Common myeloid progenitor, CD34-positive (primary cell): Measurements from ENCODE around the gene ELL.

Experiments used
- CTCF ChIA-PET: fragments of 350-600 bp; sonication (Branson Sonifier 250); formaldehyde crosslinking; loops from one replicate; lab custom pipeline; 2021; ENCODE audit warnings: antibody characterized with exemption; lab: Charles Lee
- POLR2A ChIA-PET: fragments of 350-600 bp; sonication (Branson Sonifier 250); formaldehyde crosslinking; loops from one replicate; lab custom pipeline; 2021; ENCODE audit warnings: antibody characterized with exemption; lab: Charles Lee
- DNase-seq, 3 donors: peaks; one replicate each; pipeline versions ENCODE4 v3.0.0 to v3.0.0-alpha.2; 2013
- H3K27ac ChIP-seq, 2 experiments: 1 replicate in 1 of 2; 2 replicates in 1 of 2; pipeline ENCODE4 v1.7.0; 2013; ENCODE audit warnings: inconsistent platforms in 2 of 2, low read length in 2 of 2, mild to moderate bottlenecking in 2 of 2, low read depth in 1 of 2, moderate library complexity in 1 of 2; ENCODE audit not compliant: severe bottlenecking in 2 of 2, insufficient read depth in 1 of 2, poor library complexity in 1 of 2
- H3K27me3 ChIP-seq, 5 experiments: replicated peaks in 2 of 5; 1 replicate in 3 of 5; 2 replicates in 2 of 5; pipeline versions ENCODE4 v1.6.1 to v1.7.0; 2013; ENCODE audit warnings: low read length in 4 of 5, mild to moderate bottlenecking in 2 of 5, moderate library complexity in 2 of 5, inconsistent platforms in 1 of 5; ENCODE audit not compliant: insufficient read depth in 5 of 5, control insufficient read depth in 4 of 5
- H3K36me3 ChIP-seq, 4 experiments: 1 replicate in 2 of 4; 2 replicates in 2 of 4; pipeline versions ENCODE4 v1.6.1 to v1.7.0; 2013; ENCODE audit warnings: low read length in 3 of 4, control low read depth in 1 of 4, mild to moderate bottlenecking in 1 of 4; ENCODE audit not compliant: control insufficient read depth in 4 of 4, insufficient read depth in 4 of 4
- H3K4me1 ChIP-seq, 4 experiments: 1 replicate in 3 of 4; 2 replicates in 1 of 4; pipeline versions ENCODE4 v1.6.1 to v1.7.1; 2013; ENCODE audit warnings: low read length in 3 of 4, mild to moderate bottlenecking in 3 of 4, control low read depth in 1 of 4, inconsistent platforms in 1 of 4, moderate library complexity in 1 of 4; ENCODE audit not compliant: control insufficient read depth in 4 of 4, insufficient read depth in 4 of 4; ENCODE audit errors: control extremely low read depth in 1 of 4
- H3K4me3 ChIP-seq, 7 experiments: 1 replicate in 4 of 7; 2 replicates in 3 of 7; pipeline versions ENCODE4 v1.5.1 to v1.7.0; 2013; ENCODE audit warnings: mild to moderate bottlenecking in 7 of 7, low read length in 6 of 7, moderate library complexity in 6 of 7, inconsistent platforms in 2 of 7, low read depth in 2 of 7, control low read depth in 1 of 7; ENCODE audit not compliant: insufficient read depth in 4 of 7, control insufficient read depth in 1 of 7; ENCODE audit errors: extremely low read depth in 1 of 7
- H3K9me3 ChIP-seq, 5 experiments: 1 replicate in 4 of 5; 2 replicates in 1 of 5; pipeline versions ENCODE4 v1.6.1 to v1.7.1; 2013; ENCODE audit warnings: low read length in 4 of 5, mild to moderate bottlenecking in 2 of 5, inconsistent platforms in 1 of 5, low read depth in 1 of 5, moderate library complexity in 1 of 5; ENCODE audit not compliant: control insufficient read depth in 4 of 5, insufficient read depth in 2 of 5; ENCODE audit errors: control extremely low read depth in 1 of 5
- WGBS: methylation state at CpG from one replicate; pipeline ENCODE4 v1.1.5; 2013; ENCODE audit not compliant: insufficient coverage; 5-methylcytosine and 5-hydroxymethylcytosine counted together

The ELL gene

DNA sequence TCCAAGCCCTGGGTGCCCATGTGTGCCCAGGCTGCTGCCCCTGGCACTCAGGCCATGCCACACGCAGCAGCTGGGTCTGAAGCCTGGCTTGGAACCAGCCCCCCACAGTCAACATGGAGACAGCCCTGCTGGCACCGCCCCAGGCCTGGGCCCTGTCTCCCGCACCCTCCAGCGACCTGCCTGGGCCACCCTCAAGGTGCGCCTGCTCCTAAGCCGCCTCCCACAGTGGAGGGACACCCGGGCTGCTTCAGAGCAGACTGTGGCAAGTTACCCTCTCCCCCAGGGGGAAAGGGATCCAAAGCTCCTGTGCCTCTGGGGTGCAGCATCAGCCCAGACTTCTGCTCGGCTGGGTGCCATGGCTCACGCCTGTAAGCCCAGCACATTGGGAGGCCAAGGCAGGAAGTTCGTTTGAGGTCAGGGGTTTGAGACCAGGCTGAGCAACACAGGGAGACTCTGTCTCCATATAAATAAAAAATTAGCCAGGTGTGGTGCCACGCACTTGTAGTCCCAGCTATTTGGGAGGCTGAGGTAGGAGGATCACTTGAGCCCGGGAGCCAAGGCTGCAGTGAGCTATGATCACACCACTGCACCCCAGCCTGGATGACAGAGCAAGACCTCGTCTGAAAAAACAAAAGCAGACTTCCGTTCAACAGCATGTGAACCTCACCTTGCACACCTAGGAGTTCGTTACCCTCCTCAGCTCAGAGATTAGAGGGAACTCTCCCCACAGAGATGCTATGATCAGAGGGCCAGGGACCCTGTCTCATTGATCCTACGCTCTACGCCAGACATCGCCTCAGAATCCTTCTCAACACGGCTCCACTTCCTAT lies 15.6 kb downstream of the ELL start:
- H3K9me3 ChIP-seq: no peaks in the 10 kb centered on the region
- POLR2A ChIA-PET: no interaction called here
- H3K4me3 ChIP-seq: no peak overlapping the region
- WGBS: 73% methylated on average over 18 of the region's 19 CpGs
- H3K4me1 ChIP-seq: peaks cover 5 to 88% (median 78%) of the 10 kb centered on the region in 4 experiments
- DNase-seq: no peak
- no peaks in the 10 kb centered on the region for H3K27me3 ChIP-seq
- H3K27ac ChIP-seq: peak overlapping the region in 1 of 2 experiments; percentile 15
- CTCF ChIA-PET: interaction anchor here (0.9 to 5.7 kb wide), 6 partner anchors 8 to 49 kb away, joined by 3 to 56 read pairs (median 5); partner anchors contain the start of gene ELL
- no peaks in the 10 kb centered on the region for H3K36me3 ChIP-seq

DNA sequence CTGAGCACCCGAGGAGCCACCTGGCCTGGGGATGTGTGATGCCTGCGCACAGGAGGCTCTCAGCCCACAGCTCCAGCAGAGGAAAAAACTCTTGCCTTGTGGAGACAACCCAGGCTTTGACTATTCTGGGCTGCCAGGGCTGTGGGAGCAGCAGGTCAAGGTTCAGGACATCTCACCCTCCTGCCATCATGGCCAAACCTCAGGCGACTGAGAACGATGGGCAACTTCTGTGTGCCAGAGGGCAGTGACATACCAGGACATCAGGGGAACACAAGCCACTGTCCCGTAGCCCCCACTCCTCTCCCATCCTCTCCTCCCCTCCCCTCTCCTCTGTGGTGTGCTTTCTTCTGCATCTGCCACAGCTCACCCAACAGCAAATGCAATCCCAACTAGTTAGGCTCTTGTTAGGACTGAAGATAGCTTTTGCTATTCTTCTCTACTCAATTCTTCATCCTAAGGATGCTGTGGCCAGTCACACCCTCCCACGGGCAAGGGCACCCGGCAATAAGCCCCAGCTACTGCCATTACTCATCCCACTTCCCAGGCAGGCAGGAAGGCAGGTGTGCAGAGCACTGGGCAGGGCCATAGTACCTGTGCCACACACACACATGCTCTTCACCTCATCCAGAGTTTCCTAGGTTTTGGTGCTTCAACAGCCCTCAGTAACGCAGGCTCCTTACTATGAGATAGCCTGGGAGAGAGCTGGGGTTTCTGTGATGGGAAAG lies 16.8 kb downstream of the ELL start:
- H3K27ac ChIP-seq: no peak overlapping the region
- H3K9me3 ChIP-seq: no peaks in the 10 kb centered on the region
- no peak for DNase-seq
- ChIA-PET POLR2A (no interaction called here), CTCF (interaction anchor here (1.3 to 1.6 kb wide), 2 partner anchors 13 to 14 kb away, joined by 3 to 4 read pairs; no protein-coding TSS in a partner anchor)
- no peak overlapping the region for H3K4me3 ChIP-seq
- WGBS: 90% methylated on average over 3 of the region's 8 CpGs
- H3K4me1 ChIP-seq: peaks cover 5 to 96% (median 86%) of the 10 kb centered on the region in 4 experiments
- no peaks in the 10 kb centered on the region for H3K36me3 ChIP-seq
- no peaks in the 10 kb centered on the region for H3K27me3 ChIP-seq

DNA sequence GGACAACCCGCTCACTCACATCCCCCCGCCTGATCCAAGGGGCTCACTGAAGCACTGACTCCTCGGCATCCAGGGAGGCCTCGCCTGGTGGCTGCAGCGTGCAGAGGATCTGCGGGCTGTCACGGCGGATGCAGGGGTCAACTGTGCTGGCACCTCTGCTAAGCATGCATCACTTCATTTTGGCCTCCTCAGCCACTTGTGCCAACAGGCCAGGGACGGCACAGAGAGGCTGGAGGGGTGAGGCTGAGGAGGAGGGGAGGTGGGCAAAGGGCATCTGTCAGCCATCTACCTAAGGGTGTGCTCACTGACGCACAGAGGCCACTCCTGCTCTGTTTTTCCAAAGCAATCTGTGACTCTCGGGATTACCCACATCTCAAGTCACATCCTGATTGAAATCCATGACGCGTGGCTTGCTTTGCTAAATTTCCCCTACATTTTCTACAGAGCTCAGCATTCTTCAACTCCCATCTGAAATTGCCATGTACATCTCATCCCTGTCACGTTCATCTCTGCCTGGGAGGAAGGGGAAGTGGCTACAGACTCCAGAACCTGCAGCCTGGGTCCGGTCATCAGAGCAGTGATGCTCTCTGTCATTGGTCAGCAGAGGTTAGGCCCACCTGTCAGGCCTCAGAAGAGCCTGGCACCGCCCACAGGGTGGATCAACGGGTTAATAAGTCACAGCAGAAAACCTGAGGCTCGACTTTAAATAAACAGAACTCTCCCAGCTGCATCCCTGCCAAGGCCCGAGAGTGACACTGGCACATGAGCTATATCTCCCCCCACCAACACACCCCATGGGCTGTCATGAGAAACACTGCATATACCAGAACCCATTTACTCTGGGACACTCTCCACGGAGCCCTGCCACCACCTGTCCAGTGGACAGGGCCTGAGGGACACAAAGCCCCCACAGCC lies 17.6 kb downstream of the ELL start:
- Histone ChIP-seq H3K27ac (no peak overlapping the region), H3K4me3 (no peak overlapping the region), H3K27me3 (no peaks in the 10 kb centered on the region), H3K4me1 (peaks cover 5 to 88% (median 80%) of the 10 kb centered on the region in 4 experiments), H3K36me3 (no peaks in the 10 kb centered on the region), H3K9me3 (no peaks in the 10 kb centered on the region)
- no peak for DNase-seq
- ChIA-PET CTCF (interaction anchor here (1.3 to 3.8 kb wide), 5 partner anchors 11 to 27 kb away, joined by 3 to 19 read pairs (median 5); partner anchors contain the start of gene ELL), POLR2A (interaction anchor here (2.1 kb wide), 1 partner anchor 17 kb away, joined by 8 read pairs; the partner anchor contains the start of gene ELL)
- WGBS: 88% methylated on average over 16 of the region's 20 CpGs

DNA sequence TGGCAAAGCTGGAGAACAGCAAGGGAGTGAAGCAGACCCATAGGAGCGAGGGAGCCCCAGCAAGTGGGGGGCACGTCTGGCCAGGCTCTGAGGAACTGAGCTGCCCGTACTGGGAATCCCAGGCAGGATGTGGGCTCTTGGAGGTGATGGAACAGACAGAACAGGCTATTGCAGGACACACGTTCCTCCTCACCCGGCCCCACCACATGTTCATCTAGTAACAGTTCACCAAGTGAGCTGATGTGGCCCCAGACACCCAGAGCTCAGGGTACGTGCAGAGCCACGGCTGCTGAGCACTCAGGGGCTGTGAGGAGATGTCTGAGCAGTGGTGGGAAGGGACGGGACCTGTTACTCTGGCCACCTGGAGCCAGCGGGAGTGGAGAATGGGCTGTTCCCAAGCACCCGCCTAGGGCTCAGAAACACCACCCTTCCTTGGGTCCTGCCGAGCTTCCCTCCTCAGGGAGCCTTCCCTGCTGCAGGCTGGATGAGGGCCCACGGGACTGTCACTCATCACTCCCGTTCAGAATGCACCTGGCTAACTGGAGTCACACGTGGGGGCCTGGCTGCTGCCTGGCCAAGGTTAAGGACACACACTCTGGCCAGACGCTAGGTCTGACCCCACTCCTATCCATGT lies 18.4 kb downstream of the ELL start:
- peak in 1 of 3 donors; percentile 31 for DNase-seq
- Histone ChIP-seq H3K4me1 (peaks cover 5 to 83% (median 74%) of the 10 kb centered on the region in 4 experiments), H3K27me3 (no peaks in the 10 kb centered on the region), H3K4me3 (peak overlapping the region in 2 of 7 experiments; percentile 36 to 45), H3K27ac (no peak overlapping the region), H3K36me3 (no peaks in the 10 kb centered on the region), H3K9me3 (no peaks in the 10 kb centered on the region)
- POLR2A ChIA-PET: interaction anchor here (1.0 to 2.1 kb wide), 2 partner anchors 18 to 85 kb away, joined by 3 to 8 read pairs; partner anchors contain the start of genes ELL and REX1BD
- 62% methylated on average over 11 of the region's 15 CpGs for WGBS
- CTCF ChIA-PET: interaction anchor here (0.8 to 3.8 kb wide), 8 partner anchors 9 to 59 kb away, joined by 3 to 19 read pairs (median 5); partner anchors contain the start of genes ELL and KXD1

DNA sequence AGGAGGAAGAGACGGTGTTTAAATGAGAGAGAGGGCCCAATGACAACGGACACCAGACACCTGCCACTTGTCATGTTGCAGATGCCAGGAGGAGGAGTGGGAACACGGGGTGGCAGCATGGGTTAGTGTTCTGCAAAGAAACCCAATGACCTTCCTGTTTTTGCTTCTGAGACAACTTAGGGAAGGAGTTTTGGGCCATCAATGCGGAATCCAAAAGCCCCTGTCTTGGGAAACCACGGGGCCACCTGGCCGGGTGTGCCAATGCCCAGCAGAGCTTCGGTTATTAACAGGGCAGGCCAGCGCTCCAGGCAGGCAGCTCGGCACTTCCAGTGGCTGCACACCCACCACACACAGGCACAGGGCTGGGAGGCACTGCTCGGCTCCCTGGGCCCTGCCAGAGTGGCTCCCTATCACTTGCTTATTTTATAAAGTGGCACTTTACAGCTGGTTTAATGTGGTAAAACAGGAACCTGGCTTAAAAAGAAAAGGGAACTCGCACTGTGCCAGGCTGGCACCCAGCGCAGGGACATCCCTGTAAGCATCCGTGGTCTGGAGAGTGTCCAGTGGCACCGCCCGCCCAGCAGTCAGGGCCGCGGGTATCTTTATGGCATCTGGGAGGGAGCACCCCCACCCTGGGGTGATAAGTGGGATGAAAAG lies 19.1 kb downstream of the ELL start:
- no peaks in the 10 kb centered on the region for H3K27me3 ChIP-seq
- peaks cover 5 to 77% (median 70%) of the 10 kb centered on the region in 4 experiments for H3K4me1 ChIP-seq
- ChIA-PET CTCF (interaction anchor here (0.8 to 3.8 kb wide), 8 partner anchors 10 to 58 kb away, joined by 3 to 19 read pairs (median 5); partner anchors contain the start of genes ELL and KXD1), POLR2A (interaction anchor here (1.0 to 2.1 kb wide), 2 partner anchors 19 to 86 kb away, joined by 3 to 8 read pairs; partner anchors contain the start of genes ELL and REX1BD)
- no peaks in the 10 kb centered on the region for H3K9me3 ChIP-seq
- 5% methylated on average over 16 of the region's 17 CpGs for WGBS
- H3K4me3 ChIP-seq: peak overlapping the region in 3 of 7 experiments; percentile 36 to 45 (median 40)
- H3K27ac ChIP-seq: peak overlapping the region; percentile 11 to 40
- no peaks in the 10 kb centered on the region for H3K36me3 ChIP-seq
- DNase-seq: peak in 2 of 3 donors; percentile 65 to 82
